Measurements from ENCODE around the gene DCDC2C. TPM values are rescaled to one million over a fixed set of nuclear protein-coding genes. Genes with fewer than 3 reads are reported as not detected.

Gene DCDC2C
- total RNA-seq, 1 experiment from 2014 or later, result not detected

GRCh38 chr2:3655871-3656761 is 47.3 kb upstream of the DCDC2C start:
- DNase-seq (no peak), ATAC-seq (no peak)
- intact Hi-C loops (cut with micrococcal nuclease), result no loop called here
- CTCF ChIA-PET, result no interaction called here
- Histone ChIP-seq H2AFZ (ENCODE audit: low read length) (no peak overlapping the region), H3K27ac (ENCODE audit: low read length) (no peak overlapping the region), H3K4me2 (ENCODE audit: low read length) (no peak overlapping the region), H3K4me1 (ENCODE audit: insufficient read depth, low read length) (peaks cover 6% of the 10 kb centered on the region; the same call in 1 of the 2 replicates), H3K9ac (ENCODE audit: low read length) (no peak overlapping the region), H3K9me3 (ENCODE audit: low read length) (no peaks in the 10 kb centered on the region), H3K36me3 (ENCODE audit: low read depth, low read length) (no peaks in the 10 kb centered on the region), H3K27me3 (ENCODE audit: low read length) (no peaks in the 10 kb centered on the region; the same call in 1 of the 2 replicates), H3K9me2 (replicated peaks; ENCODE audit: low read length) (no peaks in the 10 kb centered on the region), H3K79me2 (ENCODE audit: low read length) (no peaks in the 10 kb centered on the region), H3K4me3 (ENCODE audit: low read length) (no peak overlapping the region), H4K20me1 (ENCODE audit: low read length) (no peaks in the 10 kb centered on the region), H3F3A (ENCODE audit: low read length, unreplicated experiment) (no peaks in the 10 kb centered on the region)
- POLR2A ChIA-PET (ENCODE audit: unreplicated experiment), result no interaction called here
- TF ChIP-seq EZH2phosphoT487 (IDR thresholded peaks at IDR 0.05; ENCODE audit: borderline replicate concordance, low read length) (no peak), EZH2 (IDR thresholded peaks at IDR 0.05; ENCODE audit: low read length, unreplicated experiment) (no peak), CTCF (conservative IDR thresholded peaks at IDR 0.05; ENCODE audit: low read depth, low read length) (no peak)
- BruUV-seq (replicated peaks), result no TSS peak

- Histone ChIP-seq H3K9me3 (ENCODE audit: low read length) (no peaks in the 10 kb centered on the region), H3K4me3 (ENCODE audit: low read length) (no peak overlapping the region), H3K4me2 (ENCODE audit: low read length) (no peak overlapping the region), H2AFZ (ENCODE audit: low read length) (no peak overlapping the region), H3K9ac (ENCODE audit: low read length) (no peak overlapping the region), H3K27me3 (ENCODE audit: low read length) (no peaks in the 10 kb centered on the region; the same call in 1 of the 2 replicates), H3K79me2 (ENCODE audit: low read length) (no peaks in the 10 kb centered on the region), H3K9me2 (replicated peaks; ENCODE audit: low read length) (no peaks in the 10 kb centered on the region), H3K27ac (ENCODE audit: low read length) (no peak overlapping the region), H3F3A (ENCODE audit: low read length, unreplicated experiment) (no peaks in the 10 kb centered on the region), H4K20me1 (ENCODE audit: low read length) (no peaks in the 10 kb centered on the region), H3K4me1 (ENCODE audit: insufficient read depth, low read length) (no peaks in the 10 kb centered on the region; the same call in 1 of the 2 replicates), H3K36me3 (ENCODE audit: low read depth, low read length) (no peaks in the 10 kb centered on the region)
- BruUV-seq (replicated peaks), result no TSS peak
- ATAC-seq (no peak), DNase-seq (no peak)
- intact Hi-C loops (cut with micrococcal nuclease), result no loop called here
- POLR2A ChIA-PET (ENCODE audit: unreplicated experiment), result no interaction called here
- TF ChIP-seq CTCF (conservative IDR thresholded peaks at IDR 0.05; ENCODE audit: low read depth, low read length), result no peak
- TF ChIP-seq EZH2phosphoT487 (IDR thresholded peaks at IDR 0.05; ENCODE audit: borderline replicate concordance, low read length), result no peak
- TF ChIP-seq EZH2 (IDR thresholded peaks at IDR 0.05; ENCODE audit: low read length, unreplicated experiment), result no peak
- CTCF ChIA-PET, result no interaction called here
Observed at GRCh38 chr2:3656762-3657721, 46.3 kb upstream of the DCDC2C start.
